ENCODE results near the gene EML2. TPM values are rescaled to one million over a fixed set of nuclear protein-coding genes. Genes with fewer than 3 reads are reported as not detected.
A peak's percentile ranks its signal among the peaks of the same experiment; 100 is the strongest.
"Not testable (repeated sequence)": the region's sequence is repeated elsewhere in the genome, so short reads cannot be mapped to it uniquely, and the experiment has no call there.

EML2 gene
- 100 to 1,000 TPM; 122 to 128 TPM for total RNA-seq

GRCh38 chr19:45638930-45639729, at the start of gene EML2:
Gene EML2, minus strand, starts transcription at chr19:45639397. Its CDS starts 21 bp downstream, at chr19:45639376.
- DNase-seq (peak; percentile 80), ATAC-seq (peak; percentile 32)
- peaks cover 44% of the 10 kb centered on the region for H3K4me1 Mint-ChIP-seq
- H3K4me3 Mint-ChIP-seq: peak within 1 kb of the TSS; percentile 98
- CTCF ChIA-PET: interaction anchor here (0.6 to 5.0 kb wide), 13 partner anchors 9 to 200 kb away, joined by 3 to 50 read pairs (median 4); partner anchors contain the start of genes QPCTL and SNRPD2
- peaks cover 8% of the 10 kb centered on the region for H3K36me3 Mint-ChIP-seq
- no peaks in the 10 kb centered on the region for H3K27me3 Mint-ChIP-seq
- H3K9me3 Mint-ChIP-seq (ENCODE audit: low read depth): no peaks in the 10 kb centered on the region
- peak within 1 kb of the TSS; percentile 91 for H3K27ac Mint-ChIP-seq

- no peak overlapping the region for H3K27ac Mint-ChIP-seq
- H3K27me3 Mint-ChIP-seq: no peaks in the 10 kb centered on the region
- peaks cover 40% of the 10 kb centered on the region for H3K36me3 Mint-ChIP-seq
- ATAC-seq: no peak
- H3K4me3 Mint-ChIP-seq: no peak overlapping the region
- CTCF ChIA-PET: interaction anchor here (1.7 kb wide), 1 partner anchor 112 kb away, joined by 4 read pairs; no protein-coding TSS in a partner anchor
- no peaks in the 10 kb centered on the region for H3K9me3 Mint-ChIP-seq (ENCODE audit: low read depth)
- peaks cover 18% of the 10 kb centered on the region for H3K4me1 Mint-ChIP-seq
- no peak for DNase-seq
These were observed 48.4 kb upstream of the EML2 start for GRCh38 chr19:45687599-45687998.

- Mint-ChIP-seq H3K4me1 (peaks cover 16% of the 10 kb centered on the region), H3K27ac (peak overlapping the region; percentile 52), H3K36me3 (peaks cover 38% of the 10 kb centered on the region)
- CTCF ChIA-PET: interaction anchor here (0.7 to 1.6 kb wide), 3 partner anchors 9 to 288 kb away, joined by 3 to 8 read pairs (median 4); partner anchors contain the start of gene QPCTL
- DNase-seq; H3K9me3 Mint-ChIP-seq (ENCODE audit: low read depth); ATAC-seq; H3K27me3 Mint-ChIP-seq; H3K4me3 Mint-ChIP-seq: not testable (repeated sequence)
These were observed 45.8 kb upstream of the EML2 start for GRCh38 chr19:45685045-45685444.

GRCh38 chr19:45682908-45683307, 43.7 kb upstream of the EML2 start:
- H3K4me1 Mint-ChIP-seq: peaks cover 11% of the 10 kb centered on the region
- H3K27me3 Mint-ChIP-seq: no peaks in the 10 kb centered on the region
- DNase-seq: no peak
- peaks cover 28% of the 10 kb centered on the region for H3K36me3 Mint-ChIP-seq
- CTCF ChIA-PET: interaction anchor here (0.9 to 1.2 kb wide), 2 partner anchors 9 to 10 kb away, joined by 4 read pairs; partner anchors contain the start of genes QPCTL and SNRPD2
- no peak overlapping the region for H3K4me3 Mint-ChIP-seq
- no peak for ATAC-seq
- H3K9me3 Mint-ChIP-seq (ENCODE audit: low read depth): no peaks in the 10 kb centered on the region
- H3K27ac Mint-ChIP-seq: no peak overlapping the region

- no peak overlapping the region for H3K27ac Mint-ChIP-seq
- H3K4me1 Mint-ChIP-seq: peaks cover 18% of the 10 kb centered on the region
- peaks cover 4% of the 10 kb centered on the region for H3K27me3 Mint-ChIP-seq
- ATAC-seq (no peak), DNase-seq (no peak)
- CTCF ChIA-PET: interaction anchor here (0.7 to 6.1 kb wide), 9 partner anchors 10 to 243 kb away, joined by 3 to 78 read pairs (median 4); partner anchors contain the start of genes GIPR, QPCTL and SNRPD2
- no peaks in the 10 kb centered on the region for H3K9me3 Mint-ChIP-seq (ENCODE audit: low read depth)
- H3K36me3 Mint-ChIP-seq: peaks cover 22% of the 10 kb centered on the region
- peak overlapping the region; percentile 1 for H3K4me3 Mint-ChIP-seq
These were observed 42.9 kb upstream of the EML2 start for GRCh38 chr19:45682117-45682516.

GRCh38 chr19:45681391-45682015, 42.3 kb upstream of the EML2 start:
- CTCF ChIA-PET: interaction anchor here (0.7 to 6.1 kb wide), 13 partner anchors 11 to 298 kb away, joined by 3 to 78 read pairs (median 5); partner anchors contain the start of genes GIPR, QPCTL, SIX5 and SNRPD2
- Mint-ChIP-seq H3K9me3 (ENCODE audit: low read depth) (no peaks in the 10 kb centered on the region), H3K4me3 (peak overlapping the region; percentile 76)

GRCh38 chr19:45677351-45678230, 38.4 kb upstream of the EML2 start:
- Mint-ChIP-seq H3K36me3 (no peaks in the 10 kb centered on the region), H3K4me1 (peaks cover 25% of the 10 kb centered on the region), H3K9me3 (ENCODE audit: low read depth) (no peaks in the 10 kb centered on the region), H3K27me3 (peaks cover 6% of the 10 kb centered on the region), H3K4me3 (peak overlapping the region; percentile 72), H3K27ac (no peak overlapping the region)
- CTCF ChIA-PET: interaction anchor here (1.0 to 6.1 kb wide), 10 partner anchors 9 to 238 kb away, joined by 3 to 78 read pairs (median 8); partner anchors contain the start of genes GIPR, QPCTL, SIX5 and SNRPD2
- ATAC-seq (peak; percentile 65), DNase-seq (peak; percentile 91)

More at GRCh38 chr19:45681391-45682015, 42.3 kb upstream of the EML2 start:
- H3K36me3 Mint-ChIP-seq: peaks cover 19% of the 10 kb centered on the region
- peaks cover 4% of the 10 kb centered on the region for H3K27me3 Mint-ChIP-seq
- ATAC-seq: peak; percentile 91
- peak; percentile 91 for DNase-seq
- peak overlapping the region; percentile 86 for H3K27ac Mint-ChIP-seq
- H3K4me1 Mint-ChIP-seq: peaks cover 23% of the 10 kb centered on the region

- peaks cover 22% of the 10 kb centered on the region for H3K4me1 Mint-ChIP-seq
- no peaks in the 10 kb centered on the region for H3K9me3 Mint-ChIP-seq (ENCODE audit: low read depth)
- H3K27me3 Mint-ChIP-seq: peaks cover 6% of the 10 kb centered on the region
- H3K27ac Mint-ChIP-seq: no peak overlapping the region
- DNase-seq: peak; percentile 62
- H3K36me3 Mint-ChIP-seq: no peaks in the 10 kb centered on the region
- CTCF ChIA-PET: interaction anchor here (0.6 to 6.1 kb wide), 9 partner anchors 15 to 191 kb away, joined by 3 to 78 read pairs (median 7); partner anchors contain the start of genes QPCTL, SIX5 and SNRPD2
- peak overlapping the region; percentile 72 for H3K4me3 Mint-ChIP-seq
- ATAC-seq: peak; percentile 27
These were observed 37.7 kb upstream of the EML2 start for GRCh38 chr19:45676851-45677263.

GRCh38 chr19:45674946-45675345, 35.7 kb upstream of the EML2 start:
- no peak for ATAC-seq
- H3K27me3 Mint-ChIP-seq: peaks cover 12% of the 10 kb centered on the region
- no peak overlapping the region for H3K4me3 Mint-ChIP-seq
- no peaks in the 10 kb centered on the region for H3K9me3 Mint-ChIP-seq (ENCODE audit: low read depth)
- CTCF ChIA-PET: no interaction called here
- H3K27ac Mint-ChIP-seq: no peak overlapping the region
- H3K4me1 Mint-ChIP-seq: peaks cover 27% of the 10 kb centered on the region
- no peak for DNase-seq
- no peaks in the 10 kb centered on the region for H3K36me3 Mint-ChIP-seq

- peak; percentile 53 for ATAC-seq
- CTCF ChIA-PET: interaction anchor here (0.8 to 5.9 kb wide), 7 partner anchors 9 to 232 kb away, joined by 3 to 48 read pairs (median 3); partner anchors contain the start of gene QPCTL
- H3K36me3 Mint-ChIP-seq: no peaks in the 10 kb centered on the region
These were observed 31.7 kb upstream of the EML2 start for GRCh38 chr19:45670670-45671453.

GRCh38 chr19:45668342-45668871, 29.2 kb upstream of the EML2 start:
- Mint-ChIP-seq H3K9me3 (ENCODE audit: low read depth) (no peaks in the 10 kb centered on the region), H3K27ac (peak overlapping the region; percentile 75), H3K36me3 (no peaks in the 10 kb centered on the region), H3K27me3 (peaks cover 10% of the 10 kb centered on the region), H3K4me3 (peak overlapping the region; percentile 84), H3K4me1 (peaks cover 33% of the 10 kb centered on the region)
- peak; percentile 56 for DNase-seq
- CTCF ChIA-PET: interaction anchor here (0.8 to 5.9 kb wide), 9 partner anchors 11 to 229 kb away, joined by 3 to 48 read pairs (median 3); partner anchors contain the start of gene PPM1N
- peak; percentile 7 for ATAC-seq

More at GRCh38 chr19:45670670-45671453, 31.7 kb upstream of the EML2 start:
- no peaks in the 10 kb centered on the region for H3K9me3 Mint-ChIP-seq (ENCODE audit: low read depth)
- DNase-seq: peak; percentile 88
- no peak overlapping the region for H3K27ac Mint-ChIP-seq
- H3K4me1 Mint-ChIP-seq: peaks cover 30% of the 10 kb centered on the region
- peak overlapping the region; percentile 56 for H3K4me3 Mint-ChIP-seq
- H3K27me3 Mint-ChIP-seq: peaks cover 10% of the 10 kb centered on the region
